NCI-H345 treated with DMSO at 0.1 percent for 48 hours (cell line): Measurements from ENCODE around the gene CANT1.
"Not testable (repeated sequence)": the region's sequence is repeated elsewhere in the genome, so short reads cannot be mapped to it uniquely, and the experiment has no call there.

Experiments used
- DNase-seq: peaks from one replicate; lab custom pipeline; 2025; ENCODE audit not compliant: unreplicated experiment; lab: John Stamatoyannopoulos, UW

Gene CANT1

GRCh38 chr17:79043931-79044320 lies 34.4 kb upstream of the CANT1 start:
- DNase-seq = no peak

GRCh38 chr17:79043191-79043930 lies 33.8 kb upstream of the CANT1 start:
- DNase-seq = no peak

- DNase-seq = peak; percentile 54
These were observed 33.0 kb upstream of the CANT1 start for GRCh38 chr17:79042421-79043190.

- DNase-seq = no peak
These were observed 32.3 kb upstream of the CANT1 start for GRCh38 chr17:79041723-79042420.

GRCh38 chr17:79041041-79041570 lies 31.5 kb upstream of the CANT1 start:
- DNase-seq = no peak

- DNase-seq = no peak
These were observed 30.3 kb upstream of the CANT1 start for GRCh38 chr17:79039886-79040285.

GRCh38 chr17:79039171-79039570 lies 29.6 kb upstream of the CANT1 start:
- no peak for DNase-seq

- no peak for DNase-seq
These were observed 29.1 kb upstream of the CANT1 start for GRCh38 chr17:79038545-79039135.

- DNase-seq = no peak
These were observed 27.0 kb upstream of the CANT1 start for GRCh38 chr17:79036596-79036995.

GRCh38 chr17:79036181-79036580 lies 26.6 kb upstream of the CANT1 start:
- DNase-seq = no peak

GRCh38 chr17:79035686-79036085 lies 26.1 kb upstream of the CANT1 start:
- DNase-seq = no peak

GRCh38 chr17:79034931-79035485 lies 25.4 kb upstream of the CANT1 start:
- no peak for DNase-seq

GRCh38 chr17:79033741-79034501 lies 24.4 kb upstream of the CANT1 start:
- peak; percentile 83 for DNase-seq

- no peak for DNase-seq
These were observed 23.6 kb upstream of the CANT1 start for GRCh38 chr17:79033046-79033616.

GRCh38 chr17:79031996-79032875 lies 22.7 kb upstream of the CANT1 start:
- no peak for DNase-seq

GRCh38 chr17:79030636-79031035 lies 21.1 kb upstream of the CANT1 start:
- not testable (repeated sequence) for DNase-seq

GRCh38 chr17:79029327-79030009 lies 19.9 kb upstream of the CANT1 start:
- no peak for DNase-seq
